Activated CD4-positive, alpha-beta T cell treated with anti-CD3 and anti-CD28 coated beads, Interleukin-2, amount 50 U/mL, for 16 hours (primary cell): ENCODE results near the gene FSD2.
A peak's percentile ranks its signal among the peaks of the same experiment; 100 is the strongest.
"Not testable (repeated sequence)": the region's sequence is repeated elsewhere in the genome, so short reads cannot be mapped to it uniquely, and the experiment has no call there.

Source experiments
- DNase-seq: peaks from one replicate; pipeline ENCODE4 v3.0.0-alpha.2; 2020

The FSD2 gene

DNA sequence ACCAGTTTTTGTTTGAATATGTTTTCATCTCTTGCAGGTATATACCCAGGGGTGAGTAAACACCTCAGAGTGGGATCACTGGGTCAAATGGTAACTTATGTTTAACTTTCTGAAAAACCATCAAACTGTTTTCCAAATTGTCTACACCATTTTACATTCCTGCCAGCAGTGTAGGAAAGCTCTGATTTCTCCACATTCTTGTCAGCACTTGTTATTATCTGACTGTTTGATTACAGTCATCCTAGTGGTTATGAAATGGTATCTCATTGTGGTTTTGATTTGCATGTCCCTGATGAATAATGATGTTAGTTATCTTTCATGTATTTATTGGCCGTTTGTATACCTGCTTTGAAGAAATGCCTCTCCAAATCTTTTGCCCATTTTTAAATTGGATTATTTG lies 13.8 kb downstream of the FSD2 start:
- no peak for DNase-seq

- DNase-seq = no peak
Measured at GRCh38 chr15:82790321-82790720, 15.5 kb downstream of the FSD2 start.

GRCh38 chr15:82789491-82789890 lies 16.4 kb downstream of the FSD2 start:
- DNase-seq = no peak

GRCh38 chr15:82788496-82788895 lies 17.4 kb downstream of the FSD2 start:
- DNase-seq = no peak

GRCh38 chr15:82781349-82781748 lies 24.5 kb downstream of the FSD2 start:
- DNase-seq = no peak

DNA sequence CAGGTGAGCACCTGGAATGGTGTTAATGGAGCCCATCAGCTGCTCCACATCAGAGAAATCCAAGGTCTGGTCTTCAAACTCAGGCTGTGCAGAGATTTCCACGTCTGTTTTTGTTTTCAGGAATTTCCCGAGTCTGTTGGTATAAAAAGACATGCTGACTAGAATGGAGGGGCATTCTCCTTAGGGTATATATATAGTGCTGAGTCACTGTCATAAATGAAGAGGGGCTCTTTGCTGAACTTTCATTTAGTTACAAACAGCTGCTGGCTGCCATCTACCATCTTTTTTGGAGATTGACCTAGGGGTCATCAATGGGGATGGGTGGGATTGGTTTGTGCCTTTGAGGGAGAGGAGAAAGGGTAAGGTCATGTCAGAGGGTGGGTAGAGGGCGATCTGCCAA lies 27.1 kb downstream of the FSD2 start:
- DNase-seq = no peak

- no peak for DNase-seq
Measured at GRCh38 chr15:82774496-82774895, 31.4 kb downstream of the FSD2 start.

GRCh38 chr15:82771789-82772607 lies 33.9 kb downstream of the FSD2 start:
- DNase-seq = no peak

DNA sequence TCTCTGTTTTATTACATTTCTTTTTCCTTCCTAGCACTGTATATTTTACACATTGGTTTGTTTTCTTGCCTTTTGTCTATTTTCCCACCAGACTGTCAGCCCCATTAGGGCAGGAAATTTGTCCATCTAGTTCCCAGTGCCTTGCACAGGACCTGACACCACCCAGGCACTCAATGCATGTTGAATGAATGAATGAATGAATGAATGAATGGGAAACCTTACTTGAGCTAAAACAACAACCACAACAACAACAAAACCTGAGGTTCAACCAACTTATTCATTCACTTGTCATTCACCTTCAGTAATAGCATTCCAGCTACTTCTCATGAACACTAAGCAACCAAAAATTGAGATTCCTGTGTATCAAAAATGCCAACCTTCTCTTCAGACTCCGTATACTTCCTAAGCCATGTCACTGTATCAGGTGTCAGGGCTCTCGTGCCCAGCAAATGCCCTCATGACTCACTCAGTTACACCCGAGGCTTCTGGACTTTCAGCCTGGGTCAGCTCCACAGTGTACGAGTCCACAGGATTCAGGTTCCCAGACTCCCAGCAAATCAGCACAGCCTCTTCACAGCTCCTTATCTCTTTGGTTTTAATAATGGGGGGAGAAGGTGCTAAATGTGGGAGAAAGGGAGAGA lies 37.3 kb downstream of the FSD2 start:
- no peak for DNase-seq

- no peak for DNase-seq
Measured at GRCh38 chr15:82767163-82767829, 38.6 kb downstream of the FSD2 start.

DNA sequence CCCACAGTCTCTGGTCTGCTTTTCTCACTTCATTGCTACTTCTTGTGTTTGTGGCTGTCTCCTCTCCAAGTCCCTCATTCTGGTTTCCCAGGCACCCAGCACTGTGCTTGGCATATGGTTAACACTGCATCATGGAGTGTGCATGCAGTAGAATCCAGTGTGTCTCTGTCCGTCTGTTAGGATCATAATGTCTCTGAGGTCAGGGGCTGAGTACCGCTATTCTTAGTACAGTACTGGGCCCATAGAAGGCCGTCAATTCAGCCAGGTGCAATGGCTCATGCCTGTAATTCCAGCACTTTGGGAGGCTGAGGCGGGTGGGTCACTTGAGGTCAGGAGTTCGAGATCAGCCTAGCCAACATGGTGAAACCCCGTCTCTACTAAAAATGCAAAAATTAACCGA lies 39.7 kb downstream of the FSD2 start:
- DNase-seq = not testable (repeated sequence)

DNA sequence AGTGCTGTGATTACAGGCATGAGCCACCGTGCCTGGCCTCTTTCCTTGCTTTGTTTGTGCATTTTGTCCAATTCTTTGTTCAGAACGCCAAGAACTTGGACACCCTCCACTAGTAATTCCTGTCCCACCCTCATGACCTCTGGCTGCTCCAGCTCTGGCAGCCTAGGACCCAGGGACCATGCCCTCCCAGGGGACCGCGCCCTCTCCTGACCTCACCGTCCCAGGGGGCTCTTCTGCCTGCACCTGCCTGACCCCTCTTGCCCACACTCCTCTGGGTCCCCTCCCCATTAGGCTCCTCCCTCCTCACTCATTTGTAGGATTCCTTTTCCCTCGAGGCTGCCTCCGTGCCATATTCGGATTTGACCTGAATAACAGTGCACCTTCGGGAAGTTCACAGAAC lies 41.1 kb downstream of the FSD2 start:
- DNase-seq = no peak

- DNase-seq = no peak
Measured at GRCh38 chr15:82764117-82764490, 41.8 kb downstream of the FSD2 start.

GRCh38 chr15:82763361-82764116 lies 42.3 kb downstream of the FSD2 start:
- no peak for DNase-seq

- no peak for DNase-seq
Measured at GRCh38 chr15:82751308-82751707, 54.6 kb downstream of the FSD2 start.

DNA sequence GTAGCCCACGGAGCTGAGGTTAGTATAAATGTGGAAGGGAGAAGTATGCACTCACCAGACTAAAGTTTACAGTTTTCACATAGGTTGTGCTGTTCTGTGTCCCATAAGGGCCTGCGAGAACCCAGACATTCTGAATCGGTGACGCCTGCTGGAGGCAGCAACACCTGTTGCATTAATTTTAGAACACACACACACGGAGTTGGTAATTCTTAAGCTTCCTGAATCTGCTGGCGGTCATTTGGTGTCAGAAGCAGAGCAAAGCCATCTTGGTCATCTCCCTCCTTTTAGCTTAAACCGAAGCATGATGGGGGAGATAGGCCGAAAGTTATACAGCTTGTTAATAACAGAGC lies 55.1 kb downstream of the FSD2 start:
- no peak for DNase-seq

GRCh38 chr15:82749951-82750830 lies 55.7 kb downstream of the FSD2 start:
- DNase-seq = peak; percentile 93

DNA sequence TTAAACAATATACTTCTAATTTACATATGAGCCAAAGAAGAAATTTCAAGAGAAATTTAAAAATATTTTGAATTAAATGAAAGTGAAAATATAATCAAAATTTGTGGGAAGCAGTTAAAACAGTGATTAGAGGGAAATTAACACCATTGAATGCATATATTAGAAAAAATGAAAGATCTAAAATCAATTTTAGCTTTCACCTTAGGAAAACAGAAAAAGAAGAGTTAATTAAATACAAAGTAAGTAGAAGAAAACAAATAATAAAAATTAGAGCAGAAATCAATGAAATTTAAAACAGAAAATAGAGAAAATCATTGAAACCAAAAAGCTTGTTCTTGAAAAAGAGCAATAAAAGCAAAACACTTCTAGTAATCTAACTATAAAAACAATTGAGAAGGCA lies 57.6 kb downstream of the FSD2 start:
- no peak for DNase-seq

- DNase-seq = no peak
Measured at GRCh38 chr15:82743810-82744209, 62.1 kb downstream of the FSD2 start.

- no peak for DNase-seq
Measured at GRCh38 chr15:82742134-82742533, 63.7 kb downstream of the FSD2 start.

DNA sequence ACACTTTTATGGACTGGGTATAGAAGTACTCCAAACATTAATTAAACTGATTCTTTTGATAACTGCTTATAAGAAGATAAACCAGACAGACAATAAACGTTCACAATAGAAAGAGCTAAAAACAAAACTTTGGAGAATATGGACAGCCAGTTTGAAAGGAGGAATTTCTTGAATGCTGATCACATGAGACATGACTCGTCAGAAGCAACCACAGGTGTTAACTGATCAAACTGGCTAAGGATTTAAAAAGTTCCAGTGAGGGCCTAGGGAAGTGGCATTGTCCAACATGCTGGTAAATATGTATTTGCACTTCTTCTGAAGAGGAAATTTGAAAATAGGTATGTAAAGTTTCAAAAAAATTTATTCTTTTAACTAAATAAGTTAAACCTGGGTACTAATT lies 66.8 kb downstream of the FSD2 start:
- DNase-seq = no peak

DNA sequence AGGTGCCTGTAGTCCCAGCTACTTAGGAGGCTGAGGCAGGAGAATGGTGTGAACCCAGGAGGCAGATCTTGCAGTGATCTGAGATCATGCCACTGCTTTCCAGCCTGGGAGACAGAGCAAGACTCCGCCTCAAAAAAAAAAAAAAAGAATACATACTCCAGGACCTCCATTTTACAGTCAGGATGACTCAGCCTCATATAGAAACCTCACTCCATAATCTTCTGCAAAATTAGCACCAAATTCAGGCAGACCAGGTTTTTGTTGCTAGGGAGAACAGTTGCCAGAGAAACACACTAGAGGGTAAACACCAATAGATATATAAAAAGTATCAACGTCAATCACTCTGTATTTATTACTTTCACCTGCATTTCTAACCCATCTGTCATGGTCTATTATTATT lies 67.9 kb downstream of the FSD2 start:
- no peak for DNase-seq
